RKO (cell line): ENCODE measurements around the gene DAG1.

Experiments used
- DNase-seq: peaks from one replicate; pipeline ENCODE4 v3.0.0-alpha.2; 2016; ENCODE audit warnings: low spot score

The DAG1 gene

DNA sequence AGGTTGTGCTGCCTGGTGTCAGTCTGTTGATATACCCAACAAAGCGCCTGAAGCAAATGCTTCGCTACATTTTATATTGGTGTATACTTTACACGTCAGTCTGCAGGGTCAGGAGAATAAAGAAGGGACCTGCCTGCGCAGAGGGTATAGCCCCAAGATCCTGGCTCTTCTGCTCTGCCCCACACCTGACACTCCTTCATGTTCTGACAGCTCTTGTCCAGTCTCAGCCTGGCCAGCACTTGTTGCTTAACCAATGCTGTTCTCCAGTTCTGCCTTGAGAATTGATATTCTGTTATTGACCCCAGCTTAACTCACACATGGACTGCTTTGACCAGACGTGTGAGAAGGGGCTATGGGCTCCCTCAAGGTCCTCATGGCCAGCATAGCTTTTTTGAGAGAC is 48.4 kb downstream of the DAG1 start:
- DNase-seq = no peak

GRCh38 chr3:49519296-49519695 is 49.2 kb downstream of the DAG1 start:
- no peak for DNase-seq

- no peak for DNase-seq
These were observed 49.9 kb downstream of the DAG1 start for GRCh38 chr3:49519916-49520385.

DNA sequence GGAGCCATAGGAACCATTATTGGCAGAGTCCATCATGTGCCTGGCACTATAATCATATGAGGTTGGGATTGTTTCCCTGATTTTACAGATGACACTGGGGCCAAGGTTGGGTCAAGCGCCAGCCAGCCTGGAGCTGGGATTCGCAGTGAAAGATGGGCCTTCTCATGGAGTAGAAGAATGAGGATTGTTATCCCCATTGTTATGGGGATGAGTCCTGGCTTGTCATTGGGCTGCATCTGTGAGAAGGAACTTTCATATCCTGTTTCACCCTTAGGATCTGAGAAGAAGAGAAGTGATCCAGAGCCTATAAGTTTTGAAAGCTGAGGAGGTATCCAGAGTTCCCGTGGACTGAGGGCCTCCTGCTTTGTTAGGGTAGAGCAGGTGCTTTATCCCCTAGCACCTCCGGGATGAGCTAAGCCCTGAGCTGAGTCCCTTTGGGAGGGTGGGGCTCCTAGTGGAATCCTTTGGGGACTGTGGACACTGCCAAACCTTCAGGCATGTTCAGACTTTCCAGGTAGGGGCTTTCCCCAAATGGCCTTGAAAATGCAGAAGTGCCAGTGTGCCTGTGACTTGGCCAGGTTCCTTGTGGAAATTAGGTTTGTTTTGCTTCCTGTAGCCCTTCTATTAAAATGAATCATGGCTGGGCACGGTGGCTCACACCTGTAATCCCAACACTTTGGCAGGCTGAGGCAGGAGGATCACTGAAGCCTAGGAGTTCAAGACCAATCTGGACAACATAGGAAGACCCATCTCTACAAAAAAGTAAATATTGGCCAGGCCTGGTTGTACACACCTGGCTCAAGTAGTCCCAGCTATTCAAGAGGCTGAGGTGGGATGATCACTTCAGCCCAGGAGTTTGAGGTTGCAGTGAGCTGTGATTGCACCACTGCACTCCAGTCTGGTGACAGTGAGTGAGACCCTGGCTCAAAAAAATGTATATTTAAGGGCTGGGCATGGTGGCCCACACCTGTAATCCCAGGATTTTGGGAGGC is 54.0 kb downstream of the DAG1 start:
- no peak for DNase-seq

DNA sequence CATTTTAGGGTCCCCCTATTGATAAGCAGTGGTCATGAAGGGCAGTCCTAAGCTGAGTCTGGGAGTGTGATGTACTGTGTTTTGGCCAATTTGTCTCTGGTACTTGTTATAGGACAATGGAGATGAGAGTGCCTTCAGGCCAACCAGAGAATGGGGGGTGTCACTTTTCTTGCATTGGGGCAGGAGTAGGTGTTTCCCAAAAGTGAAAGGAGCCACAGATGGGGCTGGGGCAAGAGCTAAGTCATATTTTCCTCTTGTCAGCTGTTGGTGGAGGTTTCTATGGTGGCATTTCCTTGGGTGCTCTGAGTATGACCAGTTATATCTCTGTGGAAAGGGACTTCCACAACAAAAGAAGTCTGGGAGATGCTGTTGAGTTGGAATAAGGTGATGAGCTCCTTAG is 59.5 kb downstream of the DAG1 start:
- DNase-seq = no peak

DNA sequence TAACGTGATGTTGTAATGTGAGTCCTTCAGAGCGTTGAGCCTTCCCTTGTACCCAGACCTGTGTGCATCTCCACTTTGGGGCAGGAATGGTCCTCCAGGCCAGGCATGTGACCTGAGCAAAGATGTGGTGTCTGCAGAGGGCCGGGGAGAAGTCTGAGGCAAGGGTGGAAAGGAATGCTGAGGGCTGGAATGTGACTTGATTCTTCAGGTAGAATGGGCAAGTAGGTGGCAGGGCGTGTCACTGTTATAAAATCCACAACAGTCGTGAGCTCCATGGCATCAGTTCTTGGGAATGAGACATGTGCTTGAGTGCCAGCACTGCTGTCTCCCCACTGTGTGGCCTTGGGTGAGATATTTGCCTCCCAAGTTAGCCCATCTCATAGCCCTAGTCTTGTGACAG is 60.2 kb downstream of the DAG1 start:
- no peak for DNase-seq

DNA sequence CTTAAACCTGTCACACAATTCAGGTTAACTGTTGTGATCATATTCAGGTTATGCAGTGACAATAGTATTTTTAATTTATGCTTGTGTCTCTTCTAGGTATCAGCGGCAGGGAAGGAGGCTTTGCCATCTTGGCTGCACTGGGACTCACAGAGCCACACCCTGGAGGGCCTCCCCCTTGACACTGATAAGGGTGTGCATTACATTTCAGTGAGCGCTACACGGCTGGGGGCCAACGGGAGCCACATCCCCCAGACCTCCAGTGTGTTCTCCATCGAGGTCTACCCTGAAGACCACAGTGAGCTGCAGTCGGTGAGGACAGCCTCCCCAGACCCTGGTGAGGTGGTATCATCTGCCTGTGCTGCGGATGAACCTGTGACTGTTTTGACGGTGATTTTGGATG is 60.6 kb downstream of the DAG1 start:
- DNase-seq = no peak

DNA sequence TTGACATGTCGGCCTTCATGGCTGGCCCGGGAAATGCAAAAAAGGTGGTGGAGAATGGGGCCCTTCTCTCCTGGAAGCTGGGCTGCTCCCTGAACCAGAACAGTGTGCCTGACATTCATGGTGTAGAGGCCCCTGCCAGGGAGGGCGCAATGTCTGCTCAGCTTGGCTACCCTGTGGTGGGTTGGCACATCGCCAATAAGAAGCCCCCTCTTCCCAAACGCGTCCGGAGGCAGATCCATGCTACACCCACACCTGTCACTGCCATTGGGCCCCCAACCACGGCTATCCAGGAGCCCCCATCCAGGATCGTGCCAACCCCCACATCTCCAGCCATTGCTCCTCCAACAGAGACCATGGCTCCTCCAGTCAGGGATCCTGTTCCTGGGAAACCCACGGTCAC is 61.2 kb downstream of the DAG1 start:
- DNase-seq = no peak

DNA sequence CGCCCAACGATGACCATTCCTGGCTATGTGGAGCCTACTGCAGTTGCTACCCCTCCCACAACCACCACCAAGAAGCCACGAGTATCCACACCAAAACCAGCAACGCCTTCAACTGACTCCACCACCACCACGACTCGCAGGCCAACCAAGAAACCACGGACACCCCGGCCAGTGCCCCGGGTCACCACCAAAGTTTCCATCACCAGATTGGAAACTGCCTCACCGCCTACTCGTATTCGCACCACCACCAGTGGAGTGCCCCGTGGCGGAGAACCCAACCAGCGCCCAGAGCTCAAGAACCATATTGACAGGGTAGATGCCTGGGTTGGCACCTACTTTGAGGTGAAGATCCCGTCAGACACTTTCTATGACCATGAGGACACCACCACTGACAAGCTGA is 61.6 kb downstream of the DAG1 start:
- DNase-seq = no peak

DNA sequence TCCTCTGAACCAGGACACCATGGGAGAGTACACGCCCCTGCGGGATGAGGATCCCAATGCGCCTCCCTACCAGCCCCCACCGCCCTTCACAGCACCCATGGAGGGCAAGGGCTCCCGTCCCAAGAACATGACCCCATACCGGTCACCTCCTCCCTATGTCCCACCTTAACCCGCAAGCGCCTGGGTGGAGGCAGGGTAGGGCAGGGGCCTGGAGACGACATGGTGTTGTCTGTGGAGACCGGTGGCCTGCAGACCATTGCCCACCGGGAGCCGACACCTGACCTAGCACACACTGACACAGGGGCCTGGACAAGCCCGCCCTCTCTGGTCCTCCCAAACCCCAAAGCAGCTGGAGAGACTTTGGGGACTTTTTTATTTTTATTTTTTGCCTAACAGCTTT is 63.0 kb downstream of the DAG1 start:
- DNase-seq = no peak

DNA sequence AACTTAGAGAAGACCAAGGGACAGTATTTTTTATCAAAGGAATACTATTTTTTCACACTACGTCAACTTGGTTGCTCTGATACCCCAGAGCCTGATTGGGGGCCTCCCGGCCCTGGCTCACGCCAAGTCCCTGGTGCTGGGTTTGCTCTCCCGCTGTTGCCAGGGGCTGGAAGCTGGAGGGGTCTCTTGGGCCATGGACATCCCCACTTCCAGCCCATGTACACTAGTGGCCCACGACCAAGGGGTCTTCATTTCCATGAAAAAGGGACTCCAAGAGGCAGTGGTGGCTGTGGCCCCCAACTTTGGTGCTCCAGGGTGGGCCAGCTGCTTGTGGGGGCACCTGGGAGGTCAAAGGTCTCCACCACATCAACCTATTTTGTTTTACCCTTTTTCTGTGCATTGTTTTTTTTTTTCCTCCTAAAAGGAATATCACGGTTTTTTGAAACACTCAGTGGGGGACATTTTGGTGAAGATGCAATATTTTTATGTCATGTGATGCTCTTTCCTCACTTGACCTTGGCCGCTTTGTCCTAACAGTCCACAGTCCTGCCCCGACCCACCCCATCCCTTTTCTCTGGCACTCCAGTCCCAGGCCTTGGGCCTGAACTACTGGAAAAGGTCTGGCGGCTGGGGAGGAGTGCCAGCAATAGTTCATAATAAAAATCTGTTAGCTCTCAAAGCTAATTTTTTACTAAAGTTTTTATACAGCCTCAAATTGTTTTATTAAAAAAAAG is 63.9 kb downstream of the DAG1 start:
- no peak for DNase-seq

- no peak for DNase-seq
These were observed 64.7 kb downstream of the DAG1 start for GRCh38 chr3:49534581-49535441.

DNA sequence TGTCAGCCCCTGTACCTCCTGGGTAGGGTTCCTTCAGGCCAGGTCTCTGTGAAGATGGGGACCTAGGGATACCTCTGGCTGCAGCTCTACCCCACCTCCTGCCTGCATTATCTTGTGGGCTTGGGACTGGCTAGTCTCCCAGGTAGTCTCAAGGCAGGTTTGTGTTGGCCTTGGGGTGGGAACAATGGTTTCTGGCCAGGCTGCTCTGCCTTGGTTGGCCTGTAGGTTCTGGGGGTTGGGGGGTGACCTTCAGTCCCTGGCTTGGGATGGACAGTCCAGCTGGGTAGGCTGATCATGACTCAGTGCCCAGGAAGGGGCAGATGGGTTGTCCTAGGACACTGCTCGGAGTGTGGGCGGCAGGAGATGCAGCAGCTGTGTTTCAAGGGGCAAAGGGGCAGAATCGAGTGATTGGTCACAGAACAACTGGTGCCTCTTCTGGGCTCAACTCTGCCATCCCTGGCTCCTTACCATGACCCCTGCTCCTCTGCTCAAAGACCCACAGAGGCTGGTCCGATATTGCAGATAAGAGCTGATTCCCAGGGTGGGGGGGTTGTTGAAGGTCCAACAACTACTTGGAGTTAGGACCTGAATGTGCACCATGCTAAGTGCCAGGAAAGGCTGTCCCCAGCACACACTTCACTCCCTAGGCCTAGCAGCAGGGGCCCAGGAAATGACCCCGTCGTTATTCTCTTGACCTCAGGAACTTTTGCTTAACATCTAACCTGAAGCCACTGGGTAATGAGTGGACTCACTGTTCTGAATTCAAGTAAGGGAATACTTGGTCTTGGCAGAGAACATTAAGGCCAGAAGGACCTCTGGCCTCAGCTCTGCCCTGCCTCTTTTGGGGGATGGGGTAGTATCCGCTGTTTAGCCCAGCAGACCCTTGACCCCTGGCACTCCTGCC is 66.2 kb downstream of the DAG1 start:
- DNase-seq = no peak

GRCh38 chr3:49536875-49537533 is 66.9 kb downstream of the DAG1 start:
- DNase-seq = no peak

GRCh38 chr3:49539659-49540560 is 69.8 kb downstream of the DAG1 start:
- DNase-seq = peak; percentile 91

- no peak for DNase-seq
These were observed 82.0 kb downstream of the DAG1 start for GRCh38 chr3:49552087-49552486.

DNA sequence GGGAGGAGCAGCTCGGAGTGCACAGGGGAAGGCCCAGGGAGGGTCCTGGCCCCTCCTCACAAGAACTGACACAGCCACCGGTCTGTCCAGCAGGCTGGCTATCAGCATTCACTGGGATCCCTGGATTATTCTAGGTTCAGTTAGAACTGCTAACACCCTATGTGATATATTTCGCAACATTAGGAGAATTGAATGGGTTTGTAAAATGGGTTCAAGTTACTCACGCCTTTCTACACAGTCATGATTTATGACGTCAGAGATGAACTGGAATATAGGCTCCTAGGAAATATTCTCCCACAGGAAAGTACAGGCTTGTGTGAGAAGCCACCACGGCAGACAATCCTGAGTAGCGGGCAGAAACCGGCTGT is 83.2 kb downstream of the DAG1 start:
- DNase-seq = no peak

GRCh38 chr3:49553692-49554632 is 83.9 kb downstream of the DAG1 start, which contains the start of gene BSN:
TSS of gene BSN (plus strand) at chr3:49554477. CDS start at chr3:49554603, 126 bp downstream.
- no peak for DNase-seq
